Hematopoietic multipotent progenitor cell treated with erythropoietin and hydrocortisone succinate and interleukin-3 and kit ligand, for 6 days (in vitro differentiated cells): Measurements from ENCODE around the gene ALDH3A1.
A peak's percentile ranks its signal among the peaks of the same experiment; 100 is the strongest.

Experiments
- DNase-seq: peaks from one replicate; pipeline ENCODE4 v3.0.0-alpha.2; 2015

The ALDH3A1 gene

DNA sequence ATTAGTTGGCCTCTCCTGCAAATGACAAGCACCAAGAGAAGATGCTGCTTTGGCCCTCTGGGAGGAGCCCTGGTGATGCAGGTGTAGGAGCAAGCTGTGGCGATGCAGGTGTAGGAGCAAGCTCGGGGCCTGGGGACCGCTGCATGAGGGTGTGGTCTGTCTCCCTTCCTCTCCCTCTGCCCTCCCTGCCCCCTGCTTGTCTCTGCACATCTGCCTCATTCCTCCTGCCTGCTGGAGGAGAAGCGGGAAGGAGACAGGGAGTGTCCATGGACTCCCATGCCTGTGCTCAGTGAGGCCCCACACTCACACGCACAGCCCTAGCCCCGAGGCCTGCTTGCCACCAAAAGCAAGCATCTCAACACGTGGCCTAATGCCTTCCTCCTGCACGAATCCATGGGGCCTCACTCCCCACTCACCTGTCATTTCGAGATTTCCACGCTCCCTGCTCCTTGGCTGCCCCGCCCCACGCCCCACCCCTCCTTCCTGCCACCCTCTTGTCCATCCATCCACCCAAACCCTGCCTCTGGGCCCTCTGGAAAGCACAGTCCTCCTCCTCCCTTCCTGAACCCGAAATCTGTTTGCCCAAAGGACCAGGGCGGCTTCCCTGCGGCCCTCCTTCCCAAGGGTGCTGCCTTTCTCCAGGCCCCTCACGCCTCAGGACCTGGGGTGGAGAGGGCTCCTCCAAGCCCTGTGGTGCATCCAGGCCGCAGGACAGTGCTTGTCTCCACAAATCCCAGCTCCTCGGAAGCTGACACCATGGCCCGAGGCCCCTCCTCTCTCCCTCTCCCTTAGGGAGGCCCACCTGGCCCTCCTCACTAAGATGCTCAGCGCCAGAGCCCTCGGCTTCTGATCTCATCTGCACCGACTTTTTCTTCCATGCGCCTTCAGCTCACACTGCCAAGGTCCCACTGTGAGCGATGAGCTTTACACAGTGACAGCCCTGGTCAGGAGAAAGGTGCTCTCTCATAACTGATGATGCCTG is 11.8 kb upstream of the ALDH3A1 start:
- no peak for DNase-seq

DNA sequence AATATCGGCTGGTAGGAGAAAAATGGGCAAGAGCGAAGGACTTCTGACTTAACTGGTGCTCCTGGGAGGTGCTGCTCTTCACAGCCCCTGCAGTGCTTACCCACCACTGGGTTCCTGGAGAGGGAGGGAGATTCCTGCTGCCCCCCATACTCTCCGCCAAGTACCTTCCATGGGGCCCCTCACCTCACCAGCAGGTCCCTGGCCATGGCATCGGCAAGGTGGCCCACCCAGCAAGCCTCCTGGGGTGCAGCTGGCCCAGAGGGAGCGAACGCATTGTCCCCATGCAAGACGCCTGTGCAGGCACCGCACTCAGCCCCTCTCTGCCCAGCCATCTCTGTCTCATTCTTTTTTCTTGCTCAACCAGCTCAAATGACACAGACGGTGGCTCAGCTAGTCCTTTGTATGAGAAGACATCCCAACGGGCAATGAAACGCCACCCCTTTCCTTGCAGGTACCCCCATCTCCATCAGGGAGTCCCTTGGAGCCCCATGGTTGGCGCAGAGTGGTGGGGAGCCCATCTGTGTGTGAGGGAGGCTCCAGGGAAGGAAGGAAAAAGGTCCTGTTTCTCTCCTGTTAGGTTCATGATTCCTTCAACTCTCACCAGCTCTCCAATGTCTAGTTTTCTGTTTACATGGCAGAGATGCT is 9.6 kb upstream of the ALDH3A1 start:
- DNase-seq: no peak

DNA sequence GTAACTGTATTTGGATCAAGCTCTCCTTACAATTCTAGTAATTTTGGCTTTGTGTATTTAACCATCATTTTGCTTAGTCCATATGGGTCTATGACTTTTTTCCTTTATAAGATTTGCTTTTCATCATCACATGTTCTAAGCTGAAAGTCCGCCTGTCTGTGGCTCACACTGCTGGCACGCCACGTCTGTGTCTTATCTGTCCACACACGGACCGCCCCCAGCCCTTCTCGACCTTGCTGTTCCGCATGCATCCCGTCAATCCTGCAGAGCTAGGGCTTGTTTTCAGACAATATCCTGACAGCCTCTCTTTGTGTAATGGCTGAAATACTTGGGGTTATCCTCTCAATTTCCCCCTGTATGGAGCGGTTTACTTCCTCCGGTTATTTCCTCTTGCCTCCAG is 8.4 kb upstream of the ALDH3A1 start:
- no peak for DNase-seq

DNA sequence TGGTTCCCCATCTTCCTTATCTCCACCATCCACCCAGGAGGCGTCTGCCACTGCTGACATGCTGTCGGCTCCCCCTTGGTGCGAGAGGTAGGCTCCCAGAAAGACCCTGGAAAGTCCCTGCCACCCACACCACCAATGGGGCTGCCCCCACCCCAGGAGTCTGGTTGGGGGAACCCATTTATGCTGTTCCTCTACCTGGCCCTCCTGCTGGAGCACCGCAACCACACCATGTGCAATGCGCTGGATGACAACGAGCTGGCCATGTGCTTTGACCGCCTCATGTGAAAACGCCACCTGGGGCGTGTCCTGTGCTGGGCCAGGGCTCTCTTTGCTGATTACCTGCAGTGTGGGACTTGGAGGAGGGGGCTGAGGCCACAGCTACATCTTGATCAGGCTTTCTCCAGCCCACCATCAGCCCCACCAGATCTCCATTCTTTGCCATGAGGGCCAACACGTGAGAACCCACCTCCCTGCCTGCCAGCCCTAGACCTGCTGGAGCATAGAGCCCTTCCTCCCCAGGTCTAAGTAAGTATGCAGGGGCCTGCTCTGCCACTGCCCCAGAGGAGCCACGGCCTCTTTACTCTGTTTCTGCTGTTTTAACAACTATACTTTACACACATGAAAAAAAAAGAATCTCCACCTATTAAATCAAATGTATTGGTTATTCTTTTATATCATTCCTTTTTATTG is 7.9 kb upstream of the ALDH3A1 start:
- no peak for DNase-seq

DNA sequence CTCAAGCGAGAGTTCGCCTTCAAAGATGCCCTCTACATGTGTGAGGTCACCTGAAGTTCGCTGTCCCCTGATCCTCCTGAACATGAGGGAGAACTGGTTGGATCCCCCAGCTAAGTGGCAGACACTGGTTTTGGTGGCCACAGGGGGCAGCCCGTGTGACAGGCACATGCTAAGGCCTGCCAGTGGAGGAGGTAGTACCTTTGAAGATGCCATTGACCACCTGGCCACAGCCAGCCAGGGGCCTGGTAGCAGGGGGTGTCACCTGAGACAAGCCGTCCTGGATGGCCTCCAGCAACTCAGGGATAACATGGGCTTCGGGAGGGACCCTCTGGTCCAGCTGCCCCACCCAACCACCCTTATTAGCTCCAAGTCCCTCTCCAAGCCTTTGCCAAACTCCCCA is 7.3 kb upstream of the ALDH3A1 start:
- DNase-seq: no peak

DNA sequence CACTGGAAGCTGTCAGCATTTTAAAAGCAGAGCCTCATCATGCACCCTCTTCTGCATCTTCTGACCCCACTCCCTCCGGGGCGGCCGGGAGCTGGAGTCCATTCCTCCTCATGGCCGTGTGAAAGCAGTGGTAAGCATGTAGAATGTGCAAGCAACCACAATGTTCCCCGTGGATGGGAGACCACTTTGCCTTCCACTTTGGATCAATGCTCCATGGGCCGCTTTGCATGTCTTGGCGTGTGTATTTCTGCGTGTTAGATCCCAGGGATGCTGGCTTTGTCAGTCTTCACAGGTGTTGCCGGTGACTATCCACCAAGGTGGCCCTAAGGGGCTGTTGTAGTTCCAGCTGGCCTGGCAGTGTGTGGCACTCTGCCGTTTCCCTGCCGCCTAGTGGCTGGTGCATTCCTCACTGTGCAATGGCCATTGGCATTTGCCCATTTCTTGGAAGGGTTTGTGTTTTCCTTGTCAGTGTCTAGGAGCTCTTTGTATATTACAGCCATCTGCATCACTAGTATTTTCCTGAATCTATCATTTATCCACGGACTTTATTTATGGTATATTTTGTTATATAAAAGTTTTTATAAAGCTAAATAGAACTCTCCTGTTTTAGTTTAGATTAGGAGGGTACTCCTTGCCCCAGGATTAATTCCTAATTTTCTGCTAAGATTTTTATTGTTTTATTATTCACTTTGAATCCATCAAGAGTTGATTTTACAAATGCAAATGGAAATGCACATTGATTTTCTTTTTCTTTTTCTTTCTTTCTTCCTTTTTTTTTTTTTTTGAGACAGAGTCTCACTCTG is 5.8 kb upstream of the ALDH3A1 start:
- DNase-seq: peak; percentile 51

DNA sequence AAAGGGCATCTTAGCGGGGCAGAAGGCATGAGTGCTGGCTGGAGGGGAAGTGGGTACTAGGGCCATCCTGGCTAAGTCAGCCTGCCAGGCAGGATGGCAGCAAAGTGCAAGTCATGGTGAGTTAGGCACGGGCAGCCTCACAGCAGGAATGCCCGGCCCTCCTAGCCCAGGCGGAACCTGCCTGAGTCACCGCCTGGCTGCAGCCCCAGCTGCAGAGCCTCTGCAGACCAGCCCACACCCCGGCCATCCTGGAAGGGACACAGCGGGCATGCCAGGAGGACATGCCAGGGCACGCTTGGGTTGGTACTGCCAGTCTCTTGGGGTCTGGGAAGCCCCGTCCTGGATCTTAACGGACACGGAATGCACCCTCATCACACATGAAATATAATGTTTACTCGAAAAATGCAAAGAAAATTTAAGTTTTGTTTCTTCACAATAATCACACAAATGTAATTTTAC is 5.0 kb upstream of the ALDH3A1 start:
- DNase-seq: peak; percentile 80

DNA sequence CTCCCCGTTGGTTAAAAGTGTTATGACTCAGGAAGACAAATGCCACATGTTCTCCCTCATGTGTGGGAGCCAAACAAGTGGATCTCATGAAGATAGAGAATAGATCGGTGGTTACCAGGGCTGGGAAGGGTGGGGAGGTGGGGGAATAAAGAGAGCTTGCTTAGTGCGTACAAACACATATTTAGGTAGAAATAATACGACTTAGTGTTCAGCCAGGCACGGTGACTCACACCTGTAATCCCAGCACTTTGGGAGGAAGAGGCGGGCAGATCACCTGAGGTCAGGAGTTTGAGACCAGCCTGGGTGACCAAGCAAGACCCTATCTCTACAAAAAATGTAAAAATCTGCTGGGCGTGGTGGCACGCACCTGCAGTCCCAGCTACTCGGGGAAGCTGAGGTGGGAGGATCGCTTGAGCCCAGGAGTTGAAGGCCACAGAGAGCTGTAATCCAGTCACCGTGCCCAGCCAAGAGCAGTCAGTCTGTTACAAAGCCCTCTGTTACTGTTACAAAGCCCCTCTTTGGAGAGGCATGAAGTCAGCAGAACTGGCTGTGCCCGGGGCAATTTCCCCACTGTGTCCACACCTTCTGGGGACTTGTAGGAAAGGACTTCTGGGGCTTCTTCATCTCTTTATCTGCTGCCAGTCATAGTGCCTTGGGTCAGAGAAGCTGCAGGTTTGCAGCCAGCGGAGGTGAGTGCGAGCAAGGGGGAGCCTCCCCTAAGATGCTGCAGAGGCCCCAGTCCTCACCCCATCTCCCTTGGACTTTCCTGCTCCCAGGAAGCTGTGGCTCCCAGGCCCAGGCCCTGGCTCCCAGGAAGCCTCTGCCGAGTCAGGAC is 4.3 kb upstream of the ALDH3A1 start:
- DNase-seq: no peak

DNA sequence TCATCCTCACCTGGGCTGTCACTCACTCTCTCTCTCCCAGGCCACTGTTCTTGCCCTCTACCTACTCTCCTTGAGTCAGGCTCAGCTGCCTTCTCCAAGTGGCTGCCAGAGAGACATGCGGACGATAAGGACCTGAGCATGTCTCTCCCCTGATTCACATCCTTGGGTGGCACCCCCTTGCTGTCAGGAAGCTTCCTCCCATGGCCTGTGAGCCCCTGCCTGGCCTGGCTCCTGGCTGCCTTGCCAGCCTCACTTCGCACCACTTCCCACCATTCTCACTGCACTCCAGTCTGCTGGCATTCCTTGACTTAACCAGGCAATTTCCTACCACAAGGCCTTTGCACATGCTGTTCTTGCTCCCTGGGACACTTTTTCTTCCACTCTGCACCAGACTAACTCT is 2.7 kb upstream of the ALDH3A1 start:
- no peak for DNase-seq

DNA sequence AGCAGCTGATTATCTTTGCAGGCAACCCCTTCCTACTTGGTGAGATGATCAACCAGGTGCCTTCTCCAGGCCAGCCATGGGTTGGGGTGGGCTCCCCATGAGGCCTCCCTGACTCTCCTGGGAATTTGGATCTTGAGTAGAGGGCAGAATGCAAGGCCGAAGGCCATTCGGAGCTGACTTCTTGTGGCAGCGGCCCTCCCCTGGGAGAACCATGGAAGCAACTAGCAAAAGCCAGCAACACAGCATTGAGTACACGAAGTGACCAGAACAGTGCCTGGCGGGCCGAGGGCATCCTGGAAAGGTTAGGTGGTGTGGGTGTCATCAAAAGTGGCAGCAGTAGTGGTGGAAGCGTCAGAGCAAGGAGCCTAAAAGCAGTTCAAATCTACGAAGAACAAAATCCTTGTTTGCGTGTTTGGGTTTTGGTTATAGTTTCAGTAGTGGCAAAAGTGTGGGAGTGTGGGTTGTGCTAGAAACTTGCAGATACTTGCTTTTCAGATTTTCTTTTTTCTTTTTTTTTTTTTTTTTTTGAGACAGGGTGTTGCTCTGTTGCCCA is 2.0 kb upstream of the ALDH3A1 start:
- DNase-seq: no peak

DNA sequence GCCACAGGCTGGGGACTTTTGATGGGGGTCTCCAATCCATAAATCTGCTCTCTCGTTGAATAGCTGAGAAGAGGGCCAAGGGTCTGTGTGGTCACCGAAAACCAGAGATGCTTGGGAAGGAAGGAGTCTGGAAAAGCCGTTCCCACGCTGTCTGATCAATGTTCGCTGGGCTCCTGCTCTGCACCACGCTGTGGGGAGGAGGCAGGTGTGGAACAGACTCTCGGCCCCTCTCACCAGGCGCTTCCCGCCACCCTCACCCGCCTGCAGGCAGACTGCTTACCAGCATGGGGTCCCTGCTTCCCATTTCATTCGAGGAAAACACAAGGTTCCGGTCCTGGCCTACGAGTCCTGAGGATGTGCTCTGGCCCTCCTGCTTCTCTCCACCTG is 702 bp upstream of the ALDH3A1 start:
- DNase-seq: no peak

DNA sequence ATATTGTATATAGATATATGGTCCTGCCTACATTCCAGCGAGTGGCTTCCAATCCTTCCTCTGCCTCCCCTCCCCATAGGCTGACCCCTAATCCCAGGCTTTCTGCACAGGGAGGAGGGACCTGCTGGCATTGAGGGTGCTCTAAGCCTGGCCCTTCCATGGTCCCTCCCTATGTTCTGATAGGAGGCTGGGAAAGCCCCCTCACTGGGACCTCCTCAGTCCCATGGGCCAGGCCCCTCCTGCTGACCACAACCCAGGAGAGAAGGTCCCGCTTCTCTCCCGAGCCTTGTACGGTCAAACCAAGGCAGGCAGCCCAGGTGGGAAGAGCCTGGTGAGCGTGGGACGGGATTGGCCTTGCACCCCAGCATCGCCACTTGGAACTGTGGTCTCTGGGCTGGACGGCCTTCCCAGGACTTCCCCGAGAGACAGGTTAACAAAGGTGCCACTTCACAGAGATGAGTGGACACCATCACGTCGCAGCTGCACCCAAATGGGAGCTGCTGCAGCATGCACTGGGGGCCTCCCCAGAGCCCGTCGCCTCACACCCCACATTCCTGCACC is 859 bp downstream of the ALDH3A1 start:
- no peak for DNase-seq

DNA sequence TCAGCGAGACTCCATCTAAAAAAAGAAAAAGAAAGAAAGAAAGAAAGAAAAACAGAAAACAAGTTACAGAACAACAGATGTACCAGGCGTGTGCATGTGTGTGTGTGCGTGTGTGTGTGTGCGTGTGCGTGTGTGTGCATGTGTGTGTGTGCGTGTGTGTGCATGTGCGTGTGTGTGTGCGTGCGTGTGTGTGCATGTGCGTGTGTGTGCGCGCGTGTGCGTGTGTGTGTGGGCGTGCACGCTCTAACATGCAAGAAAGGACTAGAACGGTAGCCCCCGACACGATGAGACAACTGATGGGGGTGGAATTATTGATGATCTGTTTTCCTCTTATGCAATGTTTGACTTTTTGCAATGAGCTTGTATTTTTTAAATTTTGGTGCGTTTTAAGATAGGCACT is 1.6 kb downstream of the ALDH3A1 start:
- DNase-seq: no peak

DNA sequence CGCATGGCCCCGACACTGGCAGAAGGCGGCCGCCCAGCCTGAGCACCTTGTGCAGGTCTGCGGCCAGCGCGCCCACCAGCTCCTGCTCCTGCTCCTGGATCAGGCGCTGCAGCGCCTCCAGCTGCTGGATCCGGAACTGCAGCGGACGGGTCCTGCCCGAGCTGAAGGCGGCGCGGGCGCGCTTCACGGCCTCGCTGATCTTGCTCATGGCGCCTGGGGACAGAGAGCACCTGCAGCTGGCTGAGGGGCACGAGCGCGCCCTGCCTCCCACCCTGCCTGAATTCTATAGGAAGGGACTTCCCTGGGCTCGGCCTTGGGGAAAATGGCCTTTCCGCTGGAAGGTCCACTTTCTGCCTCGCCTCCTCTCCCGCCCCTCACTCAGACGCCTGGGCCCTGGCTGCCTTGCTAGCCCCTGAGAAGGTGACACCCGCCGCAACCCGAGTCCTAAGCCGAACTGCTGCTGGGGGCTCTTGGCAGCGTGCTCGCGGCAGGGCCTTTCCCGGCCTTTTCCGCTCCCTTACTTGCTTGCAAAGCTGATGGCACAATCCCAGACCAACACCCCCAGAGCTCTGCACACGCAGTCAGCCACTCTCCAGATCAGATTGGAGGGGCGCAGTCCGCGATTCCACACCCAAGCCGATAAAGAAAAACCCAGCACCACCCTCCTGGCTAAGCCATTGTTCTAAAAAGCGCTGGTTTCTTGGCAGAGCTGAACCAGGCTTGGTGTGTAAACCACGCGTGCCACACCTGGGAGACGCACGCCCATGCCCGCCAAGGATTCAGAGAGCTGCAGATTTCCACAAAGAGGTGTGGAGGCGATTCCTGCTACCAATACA is 3.0 kb downstream of the ALDH3A1 start:
- peak; percentile 87 for DNase-seq

DNA sequence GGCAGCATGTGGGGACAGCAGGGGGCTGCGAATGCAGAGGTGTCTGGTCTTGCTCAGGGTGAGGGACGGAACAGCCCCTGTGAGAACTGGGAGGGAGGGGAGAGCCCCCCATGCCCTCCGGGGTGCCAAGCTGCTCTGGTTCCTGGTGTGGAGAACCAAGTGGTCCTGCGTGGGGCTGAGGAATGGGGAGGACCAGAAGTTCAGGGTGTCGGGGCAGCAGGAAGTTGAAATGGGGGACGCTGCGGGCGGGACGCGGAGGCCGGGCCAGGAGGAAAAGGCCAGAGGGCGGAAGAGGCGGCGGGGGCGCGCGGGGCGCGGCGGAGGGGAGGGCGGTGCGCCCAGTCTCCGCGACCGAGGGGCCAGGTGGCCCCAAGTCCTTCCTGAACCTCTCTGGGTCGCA is 3.6 kb downstream of the ALDH3A1 start:
- peak; percentile 22 for DNase-seq

DNA sequence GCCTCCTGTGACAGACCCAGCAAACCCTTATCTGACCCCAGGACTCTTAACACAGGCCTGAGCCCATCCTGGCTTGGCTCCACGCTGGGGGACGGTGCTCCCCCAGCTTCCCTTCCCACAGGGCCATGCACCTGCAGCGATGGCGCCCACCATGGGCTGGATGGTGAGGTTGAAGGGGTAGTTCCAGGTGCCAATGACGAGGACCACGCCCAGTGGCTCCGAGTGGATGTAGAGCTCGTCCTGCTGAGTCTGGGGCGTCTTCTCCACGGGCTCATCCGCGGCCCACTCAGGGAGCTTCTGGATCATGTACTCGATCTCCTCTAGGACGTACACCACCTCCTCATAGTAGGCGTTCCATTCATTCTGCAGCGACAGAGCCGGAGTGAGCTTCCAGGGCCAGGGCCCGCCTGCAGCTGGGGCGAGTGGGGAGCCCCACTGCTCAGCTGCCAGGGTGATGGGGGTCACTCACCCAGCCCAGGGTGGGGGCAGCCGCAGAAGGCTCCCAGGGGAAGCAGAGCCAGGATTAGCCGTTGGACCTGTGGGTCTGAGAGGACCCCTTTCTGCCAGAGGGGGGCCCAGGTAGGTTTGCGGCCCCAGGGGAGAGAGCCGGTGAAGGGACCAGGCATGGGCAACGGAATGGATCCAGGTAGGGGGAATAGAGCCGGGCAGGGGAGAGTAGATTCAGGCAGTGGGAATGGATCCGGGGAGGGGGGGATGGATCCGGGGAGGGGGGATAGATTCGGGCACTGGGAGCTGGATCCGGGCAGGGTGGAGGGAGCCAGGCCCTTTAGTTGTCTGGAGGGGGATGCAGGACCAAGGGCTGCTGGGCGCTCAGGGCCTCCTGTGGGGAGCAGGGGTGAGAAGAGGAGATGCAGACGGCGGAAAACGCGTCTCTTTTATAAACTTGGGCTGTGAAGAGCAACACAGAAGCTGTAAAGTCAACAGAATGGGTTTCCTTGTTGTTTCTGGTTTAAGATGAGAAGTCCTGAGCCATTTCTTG is 4.7 kb downstream of the ALDH3A1 start:
- no peak for DNase-seq

DNA sequence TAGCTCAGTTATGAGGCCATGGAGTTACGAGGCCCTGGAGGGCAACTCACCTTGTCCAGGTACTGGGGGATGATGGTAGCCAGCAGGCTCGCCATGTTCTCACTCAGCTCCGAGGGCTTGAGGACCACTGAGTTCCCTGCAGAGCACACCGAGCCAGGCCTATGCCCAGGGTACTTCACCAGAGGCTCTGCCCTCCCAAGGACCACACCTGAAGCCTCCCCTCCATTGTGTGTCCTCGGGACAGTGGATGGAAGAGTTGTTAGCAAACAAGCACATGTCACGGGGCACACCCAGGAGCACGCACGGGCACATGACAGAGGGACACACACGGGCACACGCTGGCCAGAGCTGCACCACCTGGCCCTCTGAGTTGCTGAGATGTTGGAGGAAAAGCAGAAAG is 5.6 kb downstream of the ALDH3A1 start:
- no peak for DNase-seq

DNA sequence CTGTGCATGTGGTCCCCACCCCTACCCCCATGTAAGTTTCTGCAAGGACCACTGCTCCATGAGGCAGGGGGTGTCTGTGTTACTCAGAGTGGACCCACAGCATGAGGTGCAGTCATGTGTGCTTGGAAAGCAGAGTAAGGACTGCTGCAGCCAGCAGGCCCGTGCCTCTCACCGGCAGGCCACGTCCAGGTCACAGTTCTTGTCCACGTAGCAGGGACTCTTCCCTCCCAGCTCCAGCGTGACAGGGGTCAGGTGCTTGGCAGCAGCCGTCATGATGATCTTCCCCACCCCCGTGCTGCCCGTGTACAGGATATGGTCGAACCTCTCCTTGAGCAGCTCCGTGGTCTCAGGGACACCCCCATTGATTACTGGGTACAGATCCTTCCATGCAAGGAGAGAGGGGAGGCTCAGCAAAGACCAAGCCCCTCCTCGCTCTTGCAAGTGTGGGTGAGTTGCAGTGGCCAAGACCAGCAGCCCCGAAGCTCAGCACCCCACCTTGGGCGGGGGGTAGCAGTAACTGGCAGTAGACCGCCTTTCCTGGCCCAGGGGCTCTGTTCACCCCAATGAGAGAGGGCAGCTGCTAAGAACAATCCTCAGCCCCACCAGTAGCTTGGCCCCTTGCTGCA is 6.2 kb downstream of the ALDH3A1 start:
- DNase-seq: no peak
